Astrocyte (in vitro differentiated cells and primary cell): ENCODE measurements around the gene TTC7B. TPM values are rescaled to one million over a fixed set of nuclear protein-coding genes. Genes with fewer than 3 reads are reported as not detected.

Experiments used
- DNase-seq: peaks from one replicate; pipeline ENCODE4 v3.0.0-alpha.2; 2010; ENCODE audit warnings: low read depth
- FAIRE-seq: peaks from 2 replicates; lab custom pipeline; 2011; peaks lifted over from hg19 to GRCh38; lab: Jason Lieb, UNC
- H2AFZ ChIP-seq: 2 replicates; pipeline ENCODE4 v1.6.0; 2012; ENCODE audit warnings: low read depth, low read length, inconsistent platforms
- H3K27ac ChIP-seq: 2 replicates; pipeline ENCODE4 v1.5.1; 2011; ENCODE audit warnings: low read depth, low read length, inconsistent platforms
- H3K27me3 ChIP-seq: 2 replicates; pipeline ENCODE4 v1.6.0; 2011; ENCODE audit warnings: low read length, inconsistent platforms; ENCODE audit not compliant: insufficient read depth
- H3K36me3 ChIP-seq: 2 replicates; pipeline ENCODE4 v1.5.1; 2011; ENCODE audit warnings: low read length, inconsistent platforms; ENCODE audit not compliant: insufficient read depth
- H3K4me1 ChIP-seq: 2 replicates; pipeline ENCODE4 v1.5.1; 2011; ENCODE audit warnings: low read length, inconsistent platforms; ENCODE audit not compliant: insufficient read depth
- H3K4me2 ChIP-seq: 2 replicates; pipeline ENCODE4 v1.6.0; 2012; ENCODE audit warnings: low read length, inconsistent platforms
- H3K4me3 ChIP-seq: 2 replicates; pipeline ENCODE4 v1.5.1; 2011; ENCODE audit warnings: low read depth, mild to moderate bottlenecking, low read length, inconsistent platforms; ENCODE audit not compliant: insufficient read depth
- H3K79me2 ChIP-seq: 2 replicates; pipeline ENCODE4 v1.6.0; 2012; ENCODE audit warnings: mild to moderate bottlenecking, low read length, inconsistent platforms; ENCODE audit not compliant: insufficient read depth
- H3K9ac ChIP-seq: 2 replicates; pipeline ENCODE4 v1.6.0; 2012; ENCODE audit warnings: mild to moderate bottlenecking, low read length, inconsistent platforms
- H3K9me3 ChIP-seq: 2 replicates; pipeline ENCODE4 v1.5.1; 2012; ENCODE audit warnings: low read depth, mild to moderate bottlenecking, low read length, inconsistent platforms; ENCODE audit not compliant: insufficient read depth
- H4K20me1 ChIP-seq: 2 replicates; pipeline ENCODE4 v1.6.0; 2012; ENCODE audit warnings: low read length, inconsistent platforms; ENCODE audit not compliant: insufficient read depth
- H3K27ac Mint-ChIP-seq: one replicate; pipeline ENCODE4 v1.8.0; 2021; ENCODE audit warnings: mild to moderate bottlenecking, mixed read lengths; ENCODE audit not compliant: unreplicated experiment
- H3K27me3 Mint-ChIP-seq: one replicate; pipeline ENCODE4 v1.8.0; 2021; ENCODE audit warnings: low read depth, mixed read lengths; ENCODE audit not compliant: unreplicated experiment
- H3K36me3 Mint-ChIP-seq: one replicate; pipeline ENCODE4 v1.8.0; 2021; ENCODE audit warnings: low read depth, mixed read lengths; ENCODE audit not compliant: unreplicated experiment
- H3K4me1 Mint-ChIP-seq: one replicate; pipeline ENCODE4 v1.8.0; 2021; ENCODE audit warnings: low read depth, mixed read lengths; ENCODE audit not compliant: unreplicated experiment
- H3K4me3 Mint-ChIP-seq: one replicate; pipeline ENCODE4 v1.8.0; 2021; ENCODE audit warnings: mild to moderate bottlenecking, moderate library complexity, mixed read lengths; ENCODE audit not compliant: unreplicated experiment
- H3K9me3 Mint-ChIP-seq: one replicate; pipeline ENCODE4 v1.8.0; 2021; ENCODE audit warnings: mild to moderate bottlenecking, mixed read lengths; ENCODE audit not compliant: unreplicated experiment
- EZH2 ChIP-seq: IDR thresholded peaks from 2 replicates; pipeline ENCODE4 v1.6.1; 2012; ENCODE audit warnings: mild to moderate bottlenecking, low read length, inconsistent platforms; ENCODE audit not compliant: insufficient read depth
- total RNA-seq: library from RNA; stranded (reverse); gene quantifications from 2 replicates; pipeline ENCODE4 v1.2.1, GENCODE V29; 2021
- TF ChIP-seq, protein P1 (sequence below): IDR thresholded peaks from 2 replicates; pipeline ENCODE4 v1.5.1; 2011; ENCODE audit warnings: low read depth, mild to moderate bottlenecking, inconsistent platforms, low read length, moderate library complexity; ENCODE audit not compliant: insufficient read depth

TTC7B gene
- total RNA-seq, 1 donor from 2014 or later: 42.1 TPM

DNA sequence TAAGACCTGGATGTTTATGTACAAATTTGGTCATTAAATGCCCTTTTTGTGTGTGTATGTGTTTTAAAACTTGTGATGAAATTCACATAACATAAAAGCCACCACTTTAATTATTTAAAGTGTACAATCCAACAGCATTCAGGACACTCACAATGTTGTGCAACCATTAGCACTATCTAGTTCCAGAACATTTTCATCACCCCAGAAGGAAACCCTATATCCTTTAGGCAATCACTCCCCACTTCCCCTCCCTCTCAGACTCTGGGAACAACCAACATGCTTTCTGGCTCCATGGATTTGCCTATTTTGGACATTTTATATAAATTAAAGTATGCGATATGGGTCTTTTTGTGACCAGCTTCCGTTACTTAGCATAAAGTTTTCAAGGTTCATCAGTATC is 124.6 kb downstream of the TTC7B start:
- Histone ChIP-seq H3K27me3 (no peaks in the 10 kb centered on the region), H3K4me1 (no peaks in the 10 kb centered on the region), H3K79me2 (no peaks in the 10 kb centered on the region), H3K4me2 (no peak overlapping the region), H3K4me3 (no peak overlapping the region), H3K9ac (no peak overlapping the region), H3K36me3 (no peaks in the 10 kb centered on the region), H3K27ac (no peak overlapping the region), H3K9me3 (no peaks in the 10 kb centered on the region), H4K20me1 (peaks cover under 1% of the 10 kb centered on the region), H2AFZ (no peak overlapping the region)
- peaks cover 9% of the 10 kb centered on the region for H3K36me3 Mint-ChIP-seq
- no peak overlapping the region for H3K27ac Mint-ChIP-seq
- no peak for DNase-seq
- H3K9me3 Mint-ChIP-seq: no peaks in the 10 kb centered on the region
- peaks cover 6% of the 10 kb centered on the region for H3K4me1 Mint-ChIP-seq
- no peaks in the 10 kb centered on the region for H3K27me3 Mint-ChIP-seq
- no peak for FAIRE-seq
- TF ChIP-seq, protein P1, sequence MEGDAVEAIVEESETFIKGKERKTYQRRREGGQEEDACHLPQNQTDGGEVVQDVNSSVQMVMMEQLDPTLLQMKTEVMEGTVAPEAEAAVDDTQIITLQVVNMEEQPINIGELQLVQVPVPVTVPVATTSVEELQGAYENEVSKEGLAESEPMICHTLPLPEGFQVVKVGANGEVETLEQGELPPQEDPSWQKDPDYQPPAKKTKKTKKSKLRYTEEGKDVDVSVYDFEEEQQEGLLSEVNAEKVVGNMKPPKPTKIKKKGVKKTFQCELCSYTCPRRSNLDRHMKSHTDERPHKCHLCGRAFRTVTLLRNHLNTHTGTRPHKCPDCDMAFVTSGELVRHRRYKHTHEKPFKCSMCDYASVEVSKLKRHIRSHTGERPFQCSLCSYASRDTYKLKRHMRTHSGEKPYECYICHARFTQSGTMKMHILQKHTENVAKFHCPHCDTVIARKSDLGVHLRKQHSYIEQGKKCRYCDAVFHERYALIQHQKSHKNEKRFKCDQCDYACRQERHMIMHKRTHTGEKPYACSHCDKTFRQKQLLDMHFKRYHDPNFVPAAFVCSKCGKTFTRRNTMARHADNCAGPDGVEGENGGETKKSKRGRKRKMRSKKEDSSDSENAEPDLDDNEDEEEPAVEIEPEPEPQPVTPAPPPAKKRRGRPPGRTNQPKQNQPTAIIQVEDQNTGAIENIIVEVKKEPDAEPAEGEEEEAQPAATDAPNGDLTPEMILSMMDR: no peak
- no peak for TF ChIP-seq EZH2
- no peak overlapping the region for H3K4me3 Mint-ChIP-seq

DNA sequence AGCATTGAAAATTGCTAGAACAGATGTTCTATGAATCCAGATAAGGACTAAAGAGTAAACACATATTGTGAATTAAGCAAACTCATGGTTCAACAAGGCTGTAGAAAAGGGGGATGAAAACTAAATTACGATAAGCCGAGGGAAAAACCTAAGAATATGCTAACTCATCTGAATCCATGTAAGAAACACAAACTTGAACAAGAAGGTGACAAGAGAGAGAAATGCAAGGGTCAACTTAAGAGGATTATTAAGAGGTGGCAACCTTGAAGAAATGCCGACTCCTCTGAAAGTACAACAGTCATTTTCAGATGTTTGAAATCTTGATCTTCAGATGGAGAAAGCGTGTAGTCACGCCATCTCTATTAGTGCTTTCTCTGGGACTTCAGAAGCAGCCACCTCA is 128.6 kb downstream of the TTC7B start:
- Mint-ChIP-seq H3K36me3 (peaks cover 14% of the 10 kb centered on the region), H3K4me3 (no peak overlapping the region), H3K4me1 (peaks cover 3% of the 10 kb centered on the region), H3K9me3 (no peaks in the 10 kb centered on the region), H3K27me3 (no peaks in the 10 kb centered on the region), H3K27ac (no peak overlapping the region)
- TF ChIP-seq, protein P1: no peak
- TF ChIP-seq EZH2: no peak
- Histone ChIP-seq H3K27me3 (no peaks in the 10 kb centered on the region), H3K79me2 (no peaks in the 10 kb centered on the region), H3K9ac (no peak overlapping the region), H3K4me1 (no peaks in the 10 kb centered on the region), H3K27ac (no peak overlapping the region), H3K4me2 (no peak overlapping the region), H4K20me1 (no peaks in the 10 kb centered on the region), H2AFZ (no peak overlapping the region), H3K4me3 (no peak overlapping the region), H3K36me3 (no peaks in the 10 kb centered on the region), H3K9me3 (no peaks in the 10 kb centered on the region)
- no peak for FAIRE-seq
- no peak for DNase-seq

DNA sequence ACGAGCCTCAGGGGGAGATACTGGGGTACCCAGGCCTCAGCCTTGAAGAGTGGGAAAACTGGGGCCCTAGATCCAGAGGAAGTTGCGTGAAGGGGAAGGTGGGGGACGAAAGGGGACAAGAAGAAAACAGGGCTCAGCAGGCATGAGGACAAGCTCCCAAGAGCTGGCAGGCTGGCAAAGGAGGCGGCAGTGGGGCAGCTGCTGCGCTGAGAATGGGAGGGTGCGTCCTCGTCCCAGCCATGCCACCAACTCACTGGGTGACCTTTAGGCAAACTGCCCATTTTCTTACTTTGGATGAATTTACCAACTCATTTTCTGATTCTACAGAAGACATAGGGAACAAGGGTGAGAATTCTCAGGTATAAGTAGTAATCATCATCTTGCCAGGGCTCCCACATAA is 133.6 kb downstream of the TTC7B start:
- Histone ChIP-seq H3K36me3 (no peaks in the 10 kb centered on the region), H4K20me1 (no peaks in the 10 kb centered on the region), H3K4me1 (peaks cover 7% of the 10 kb centered on the region), H3K79me2 (no peaks in the 10 kb centered on the region), H3K4me3 (no peak overlapping the region), H3K9me3 (no peaks in the 10 kb centered on the region), H3K9ac (no peak overlapping the region), H3K27ac (no peak overlapping the region), H3K4me2 (no peak overlapping the region), H3K27me3 (no peaks in the 10 kb centered on the region), H2AFZ (no peak overlapping the region)
- FAIRE-seq (no peak), DNase-seq (no peak)
- Mint-ChIP-seq H3K9me3 (no peaks in the 10 kb centered on the region), H3K36me3 (peaks cover 10% of the 10 kb centered on the region), H3K4me3 (no peak overlapping the region), H3K27me3 (no peaks in the 10 kb centered on the region), H3K4me1 (peaks cover 8% of the 10 kb centered on the region), H3K27ac (no peak overlapping the region)
- TF ChIP-seq EZH2: no peak
